ENCODE data around the gene IFNAR2. TPM values are rescaled to one million over a fixed set of nuclear protein-coding genes. Genes with fewer than 3 reads are reported as not detected.

IFNAR2 gene
- total and polyA plus RNA-seq, 2 experiments from 2014 or later = 16.8 to 18.2 TPM

DNA sequence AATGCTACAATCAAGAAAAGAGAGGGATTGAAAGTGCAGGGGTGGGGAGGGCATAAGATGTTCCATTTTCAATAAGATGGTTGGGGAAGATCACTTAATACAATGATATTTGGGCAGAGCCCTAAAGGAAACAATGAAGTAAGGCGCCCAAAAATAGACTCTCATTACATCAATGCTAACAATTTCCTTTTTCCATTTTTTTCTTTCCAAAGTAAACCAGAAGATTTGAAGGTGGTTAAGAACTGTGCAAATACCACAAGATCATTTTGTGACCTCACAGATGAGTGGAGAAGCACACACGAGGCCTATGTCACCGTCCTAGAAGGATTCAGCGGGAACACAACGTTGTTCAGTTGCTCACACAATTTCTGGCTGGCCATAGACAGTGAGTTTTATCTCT lies 16.8 kb downstream of the IFNAR2 start (continued):
- TF ChIP-seq, protein P1, sequence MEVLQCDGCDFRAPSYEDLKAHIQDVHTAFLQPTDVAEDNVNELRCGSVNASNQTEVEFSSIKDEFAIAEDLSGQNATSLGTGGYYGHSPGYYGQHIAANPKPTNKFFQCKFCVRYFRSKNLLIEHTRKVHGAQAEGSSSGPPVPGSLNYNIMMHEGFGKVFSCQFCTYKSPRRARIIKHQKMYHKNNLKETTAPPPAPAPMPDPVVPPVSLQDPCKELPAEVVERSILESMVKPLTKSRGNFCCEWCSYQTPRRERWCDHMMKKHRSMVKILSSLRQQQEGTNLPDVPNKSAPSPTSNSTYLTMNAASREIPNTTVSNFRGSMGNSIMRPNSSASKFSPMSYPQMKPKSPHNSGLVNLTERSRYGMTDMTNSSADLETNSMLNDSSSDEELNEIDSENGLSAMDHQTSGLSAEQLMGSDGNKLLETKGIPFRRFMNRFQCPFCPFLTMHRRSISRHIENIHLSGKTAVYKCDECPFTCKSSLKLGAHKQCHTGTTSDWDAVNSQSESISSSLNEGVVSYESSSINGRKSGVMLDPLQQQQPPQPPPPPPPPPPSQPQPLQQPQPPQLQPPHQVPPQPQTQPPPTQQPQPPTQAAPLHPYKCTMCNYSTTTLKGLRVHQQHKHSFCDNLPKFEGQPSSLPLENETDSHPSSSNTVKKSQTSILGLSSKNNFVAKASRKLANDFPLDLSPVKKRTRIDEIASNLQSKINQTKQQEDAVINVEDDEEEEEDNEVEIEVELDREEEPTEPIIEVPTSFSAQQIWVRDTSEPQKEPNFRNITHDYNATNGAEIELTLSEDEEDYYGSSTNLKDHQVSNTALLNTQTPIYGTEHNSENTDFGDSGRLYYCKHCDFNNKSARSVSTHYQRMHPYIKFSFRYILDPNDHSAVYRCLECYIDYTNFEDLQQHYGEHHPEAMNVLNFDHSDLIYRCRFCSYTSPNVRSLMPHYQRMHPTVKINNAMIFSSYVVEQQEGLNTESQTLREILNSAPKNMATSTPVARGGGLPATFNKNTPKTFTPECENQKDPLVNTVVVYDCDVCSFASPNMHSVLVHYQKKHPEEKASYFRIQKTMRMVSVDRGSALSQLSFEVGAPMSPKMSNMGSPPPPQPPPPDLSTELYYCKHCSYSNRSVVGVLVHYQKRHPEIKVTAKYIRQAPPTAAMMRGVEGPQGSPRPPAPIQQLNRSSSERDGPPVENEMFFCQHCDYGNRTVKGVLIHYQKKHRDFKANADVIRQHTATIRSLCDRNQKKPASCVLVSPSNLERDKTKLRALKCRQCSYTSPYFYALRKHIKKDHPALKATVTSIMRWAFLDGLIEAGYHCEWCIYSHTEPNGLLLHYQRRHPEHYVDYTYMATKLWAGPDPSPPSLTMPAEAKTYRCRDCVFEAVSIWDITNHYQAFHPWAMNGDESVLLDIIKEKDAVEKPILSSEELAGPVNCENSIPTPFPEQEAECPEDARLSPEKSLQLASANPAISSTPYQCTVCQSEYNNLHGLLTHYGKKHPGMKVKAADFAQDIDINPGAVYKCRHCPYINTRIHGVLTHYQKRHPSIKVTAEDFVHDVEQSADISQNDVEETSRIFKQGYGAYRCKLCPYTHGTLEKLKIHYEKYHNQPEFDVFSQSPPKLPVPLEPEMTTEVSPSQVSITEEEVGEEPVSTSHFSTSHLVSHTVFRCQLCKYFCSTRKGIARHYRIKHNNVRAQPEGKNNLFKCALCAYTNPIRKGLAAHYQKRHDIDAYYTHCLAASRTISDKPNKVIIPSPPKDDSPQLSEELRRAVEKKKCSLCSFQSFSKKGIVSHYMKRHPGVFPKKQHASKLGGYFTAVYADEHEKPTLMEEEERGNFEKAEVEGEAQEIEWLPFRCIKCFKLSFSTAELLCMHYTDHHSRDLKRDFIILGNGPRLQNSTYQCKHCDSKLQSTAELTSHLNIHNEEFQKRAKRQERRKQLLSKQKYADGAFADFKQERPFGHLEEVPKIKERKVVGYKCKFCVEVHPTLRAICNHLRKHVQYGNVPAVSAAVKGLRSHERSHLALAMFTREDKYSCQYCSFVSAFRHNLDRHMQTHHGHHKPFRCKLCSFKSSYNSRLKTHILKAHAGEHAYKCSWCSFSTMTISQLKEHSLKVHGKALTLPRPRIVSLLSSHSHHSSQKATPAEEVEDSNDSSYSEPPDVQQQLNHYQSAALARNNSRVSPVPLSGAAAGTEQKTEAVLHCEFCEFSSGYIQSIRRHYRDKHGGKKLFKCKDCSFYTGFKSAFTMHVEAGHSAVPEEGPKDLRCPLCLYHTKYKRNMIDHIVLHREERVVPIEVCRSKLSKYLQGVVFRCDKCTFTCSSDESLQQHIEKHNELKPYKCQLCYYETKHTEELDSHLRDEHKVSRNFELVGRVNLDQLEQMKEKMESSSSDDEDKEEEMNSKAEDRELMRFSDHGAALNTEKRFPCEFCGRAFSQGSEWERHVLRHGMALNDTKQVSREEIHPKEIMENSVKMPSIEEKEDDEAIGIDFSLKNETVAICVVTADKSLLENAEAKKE (CRISPR knock-in tag; IDR thresholded peaks at IDR 0.05) = no peak
- TF ChIP-seq STAT1 (IDR thresholded peaks at IDR 0.05; ENCODE audit: unreplicated experiment) = no peak

DNA sequence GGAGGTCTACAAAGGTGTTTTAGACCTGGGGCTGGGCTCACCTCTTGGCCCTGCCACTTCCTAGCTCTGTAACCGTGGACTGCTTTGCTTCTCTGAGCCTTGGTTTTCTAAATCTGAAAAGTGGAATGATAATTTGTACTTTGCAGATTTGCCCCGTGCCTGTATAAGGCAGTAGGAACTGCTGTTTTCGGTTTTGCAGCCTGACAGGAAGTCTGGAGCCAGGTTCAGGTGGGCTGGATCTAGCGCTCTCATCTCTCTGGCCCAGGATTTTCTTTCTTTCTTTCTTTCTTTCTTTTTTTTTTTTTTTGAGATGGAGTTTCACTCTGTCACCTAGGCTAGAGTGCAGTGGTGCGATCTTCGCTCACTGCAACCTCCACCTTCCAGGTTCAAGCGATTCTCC lies 17.2 kb downstream of the IFNAR2 start:
- no peaks in the 10 kb centered on the region for H4K20me1 ChIP-seq (replicated peaks; ENCODE audit: insufficient read depth)
- H3K27ac Mint-ChIP-seq = no peak overlapping the region
- no peak overlapping the region for H3K4me3 Mint-ChIP-seq
- H3K36me3 Mint-ChIP-seq (ENCODE audit: low read depth) = peaks cover 66% of the 10 kb centered on the region
- no peaks in the 10 kb centered on the region for H3F3A ChIP-seq (replicated peaks; ENCODE audit: low read depth)
- no peaks in the 10 kb centered on the region for H3K27me3 Mint-ChIP-seq (ENCODE audit: insufficient read depth, low read depth, poor library complexity)
- H3K79me2 ChIP-seq (replicated peaks; ENCODE audit: insufficient read depth) = no peaks in the 10 kb centered on the region
- no peaks in the 10 kb centered on the region for H3K4me1 ChIP-seq (ENCODE audit: insufficient read depth)
- no peaks in the 10 kb centered on the region for H3K9me3 Mint-ChIP-seq
- no peak overlapping the region for H3K4me2 ChIP-seq
- no peak overlapping the region for H3K4me3 ChIP-seq
- DNase-seq (ENCODE audit: low spot score) = no peak
- no peak overlapping the region for H3K27ac ChIP-seq (ENCODE audit: low read depth)
- H3K27me3 ChIP-seq (ENCODE audit: insufficient read depth) = no peaks in the 10 kb centered on the region
- no peak overlapping the region for H2AFZ ChIP-seq
- H3K4me1 Mint-ChIP-seq = no peaks in the 10 kb centered on the region
- no peak for ATAC-seq
- H3K36me3 ChIP-seq (ENCODE audit: insufficient read depth) = peaks cover 16% of the 10 kb centered on the region
- H3K9me2 ChIP-seq (ENCODE audit: insufficient read depth) = no peaks in the 10 kb centered on the region
- TF ChIP-seq, protein P2, sequence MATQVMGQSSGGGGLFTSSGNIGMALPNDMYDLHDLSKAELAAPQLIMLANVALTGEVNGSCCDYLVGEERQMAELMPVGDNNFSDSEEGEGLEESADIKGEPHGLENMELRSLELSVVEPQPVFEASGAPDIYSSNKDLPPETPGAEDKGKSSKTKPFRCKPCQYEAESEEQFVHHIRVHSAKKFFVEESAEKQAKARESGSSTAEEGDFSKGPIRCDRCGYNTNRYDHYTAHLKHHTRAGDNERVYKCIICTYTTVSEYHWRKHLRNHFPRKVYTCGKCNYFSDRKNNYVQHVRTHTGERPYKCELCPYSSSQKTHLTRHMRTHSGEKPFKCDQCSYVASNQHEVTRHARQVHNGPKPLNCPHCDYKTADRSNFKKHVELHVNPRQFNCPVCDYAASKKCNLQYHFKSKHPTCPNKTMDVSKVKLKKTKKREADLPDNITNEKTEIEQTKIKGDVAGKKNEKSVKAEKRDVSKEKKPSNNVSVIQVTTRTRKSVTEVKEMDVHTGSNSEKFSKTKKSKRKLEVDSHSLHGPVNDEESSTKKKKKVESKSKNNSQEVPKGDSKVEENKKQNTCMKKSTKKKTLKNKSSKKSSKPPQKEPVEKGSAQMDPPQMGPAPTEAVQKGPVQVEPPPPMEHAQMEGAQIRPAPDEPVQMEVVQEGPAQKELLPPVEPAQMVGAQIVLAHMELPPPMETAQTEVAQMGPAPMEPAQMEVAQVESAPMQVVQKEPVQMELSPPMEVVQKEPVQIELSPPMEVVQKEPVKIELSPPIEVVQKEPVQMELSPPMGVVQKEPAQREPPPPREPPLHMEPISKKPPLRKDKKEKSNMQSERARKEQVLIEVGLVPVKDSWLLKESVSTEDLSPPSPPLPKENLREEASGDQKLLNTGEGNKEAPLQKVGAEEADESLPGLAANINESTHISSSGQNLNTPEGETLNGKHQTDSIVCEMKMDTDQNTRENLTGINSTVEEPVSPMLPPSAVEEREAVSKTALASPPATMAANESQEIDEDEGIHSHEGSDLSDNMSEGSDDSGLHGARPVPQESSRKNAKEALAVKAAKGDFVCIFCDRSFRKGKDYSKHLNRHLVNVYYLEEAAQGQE (IDR thresholded peaks at IDR 0.05; ENCODE audit: unreplicated experiment) = no peak
- TF ChIP-seq JUNB (IDR thresholded peaks at IDR 0.05; ENCODE audit: unreplicated experiment) (no peak), CREB1 (CRISPR knock-in tag; IDR thresholded peaks at IDR 0.05; ENCODE audit: low read depth) (no peak), NANOG (IDR thresholded peaks at IDR 0.05; ENCODE audit: borderline replicate concordance) (no peak), EZH2 (IDR thresholded peaks at IDR 0.05; ENCODE audit: low read depth, unreplicated experiment) (no peak), POLR2AphosphoS5 (IDR thresholded peaks at IDR 0.05; ENCODE audit: low read depth) (no peak), EZH2phosphoT487 (IDR thresholded peaks at IDR 0.05; ENCODE audit: unreplicated experiment) (no peak)
- TF ChIP-seq, protein P3, sequence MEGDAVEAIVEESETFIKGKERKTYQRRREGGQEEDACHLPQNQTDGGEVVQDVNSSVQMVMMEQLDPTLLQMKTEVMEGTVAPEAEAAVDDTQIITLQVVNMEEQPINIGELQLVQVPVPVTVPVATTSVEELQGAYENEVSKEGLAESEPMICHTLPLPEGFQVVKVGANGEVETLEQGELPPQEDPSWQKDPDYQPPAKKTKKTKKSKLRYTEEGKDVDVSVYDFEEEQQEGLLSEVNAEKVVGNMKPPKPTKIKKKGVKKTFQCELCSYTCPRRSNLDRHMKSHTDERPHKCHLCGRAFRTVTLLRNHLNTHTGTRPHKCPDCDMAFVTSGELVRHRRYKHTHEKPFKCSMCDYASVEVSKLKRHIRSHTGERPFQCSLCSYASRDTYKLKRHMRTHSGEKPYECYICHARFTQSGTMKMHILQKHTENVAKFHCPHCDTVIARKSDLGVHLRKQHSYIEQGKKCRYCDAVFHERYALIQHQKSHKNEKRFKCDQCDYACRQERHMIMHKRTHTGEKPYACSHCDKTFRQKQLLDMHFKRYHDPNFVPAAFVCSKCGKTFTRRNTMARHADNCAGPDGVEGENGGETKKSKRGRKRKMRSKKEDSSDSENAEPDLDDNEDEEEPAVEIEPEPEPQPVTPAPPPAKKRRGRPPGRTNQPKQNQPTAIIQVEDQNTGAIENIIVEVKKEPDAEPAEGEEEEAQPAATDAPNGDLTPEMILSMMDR (conservative IDR thresholded peaks at IDR 0.05; ENCODE audit: low read depth in 2 of 2) = no peak
- TF ChIP-seq, protein P4, sequence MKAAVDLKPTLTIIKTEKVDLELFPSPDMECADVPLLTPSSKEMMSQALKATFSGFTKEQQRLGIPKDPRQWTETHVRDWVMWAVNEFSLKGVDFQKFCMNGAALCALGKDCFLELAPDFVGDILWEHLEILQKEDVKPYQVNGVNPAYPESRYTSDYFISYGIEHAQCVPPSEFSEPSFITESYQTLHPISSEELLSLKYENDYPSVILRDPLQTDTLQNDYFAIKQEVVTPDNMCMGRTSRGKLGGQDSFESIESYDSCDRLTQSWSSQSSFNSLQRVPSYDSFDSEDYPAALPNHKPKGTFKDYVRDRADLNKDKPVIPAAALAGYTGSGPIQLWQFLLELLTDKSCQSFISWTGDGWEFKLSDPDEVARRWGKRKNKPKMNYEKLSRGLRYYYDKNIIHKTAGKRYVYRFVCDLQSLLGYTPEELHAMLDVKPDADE (IDR thresholded peaks at IDR 0.05) = no peak
